Activated CD4-positive, alpha-beta T cell treated with anti-CD3 and anti-CD28 coated beads, Interleukin-2, Interleukin-4, amounts not matched to agents 100 ng/mL and 50 ng/mL, durations not matched to agents 16 hours and 8 hours (primary cell): ENCODE results near the gene HIF3A.
"Not testable (repeated sequence)": the region's sequence is repeated elsewhere in the genome, so short reads cannot be mapped to it uniquely, and the experiment has no call there.

Experiments
- DNase-seq: peaks from one replicate; pipeline ENCODE4 v3.0.0-alpha.2; 2020; ENCODE audit warnings: low spot score

HIF3A gene

DNA sequence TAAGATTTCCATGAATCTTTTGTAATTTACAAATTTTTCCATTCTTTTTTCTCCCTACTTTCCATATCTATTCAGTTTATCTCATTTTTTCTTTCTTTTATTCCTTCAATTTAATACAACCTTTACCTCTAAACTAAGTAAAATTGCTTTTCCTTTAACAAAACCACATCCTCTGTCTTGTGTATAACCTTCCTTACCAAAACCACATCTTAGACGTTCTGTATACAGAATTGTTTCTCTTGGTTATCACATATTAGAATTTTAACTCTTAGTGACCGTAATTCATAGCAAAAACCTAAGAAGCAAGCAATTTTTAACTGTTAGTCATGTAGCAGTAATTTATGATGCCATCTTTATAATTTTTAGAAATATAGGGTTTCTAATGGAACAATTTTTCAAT is 65.1 kb downstream of the HIF3A start:
- no peak for DNase-seq

DNA sequence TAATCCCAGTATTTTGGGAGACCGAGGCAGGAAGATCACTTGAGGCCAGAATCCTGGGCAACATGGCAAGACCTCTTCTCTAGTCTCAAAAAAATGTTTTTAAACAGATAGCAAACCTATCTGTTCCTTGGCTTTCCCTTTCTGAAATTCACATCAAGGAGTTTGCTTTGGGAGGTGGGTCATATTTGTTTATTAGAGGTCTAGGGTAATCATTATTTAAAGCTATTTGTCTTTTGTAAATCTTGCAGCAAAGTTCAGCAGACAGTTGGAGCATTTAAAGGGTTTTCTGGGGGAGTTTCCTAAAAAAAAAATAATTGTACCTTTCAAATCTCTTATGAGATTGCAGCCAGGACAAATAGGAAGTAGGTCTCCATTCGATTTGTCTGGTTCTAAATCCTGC is 67.5 kb downstream of the HIF3A start:
- no peak for DNase-seq

DNA sequence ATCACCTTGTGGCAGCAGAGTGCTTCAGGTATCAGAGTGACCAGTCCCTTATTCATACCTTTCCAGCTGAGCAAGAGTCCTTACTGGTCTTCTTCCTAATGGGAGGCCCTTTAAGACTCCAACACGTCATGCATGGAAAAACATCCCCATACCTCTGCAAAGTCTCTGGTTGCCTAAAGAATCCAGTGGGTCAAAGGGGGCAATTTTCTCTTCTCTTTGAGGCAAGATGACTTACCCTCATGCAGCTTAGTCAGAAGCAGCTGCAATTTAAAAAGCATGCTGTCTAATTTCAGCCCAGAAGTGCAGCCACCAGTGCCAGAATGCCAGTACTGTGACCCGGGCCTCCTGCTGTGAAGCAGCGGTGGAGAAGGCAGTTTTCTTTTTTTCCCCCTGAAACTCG is 68.7 kb downstream of the HIF3A start:
- no peak for DNase-seq

DNA sequence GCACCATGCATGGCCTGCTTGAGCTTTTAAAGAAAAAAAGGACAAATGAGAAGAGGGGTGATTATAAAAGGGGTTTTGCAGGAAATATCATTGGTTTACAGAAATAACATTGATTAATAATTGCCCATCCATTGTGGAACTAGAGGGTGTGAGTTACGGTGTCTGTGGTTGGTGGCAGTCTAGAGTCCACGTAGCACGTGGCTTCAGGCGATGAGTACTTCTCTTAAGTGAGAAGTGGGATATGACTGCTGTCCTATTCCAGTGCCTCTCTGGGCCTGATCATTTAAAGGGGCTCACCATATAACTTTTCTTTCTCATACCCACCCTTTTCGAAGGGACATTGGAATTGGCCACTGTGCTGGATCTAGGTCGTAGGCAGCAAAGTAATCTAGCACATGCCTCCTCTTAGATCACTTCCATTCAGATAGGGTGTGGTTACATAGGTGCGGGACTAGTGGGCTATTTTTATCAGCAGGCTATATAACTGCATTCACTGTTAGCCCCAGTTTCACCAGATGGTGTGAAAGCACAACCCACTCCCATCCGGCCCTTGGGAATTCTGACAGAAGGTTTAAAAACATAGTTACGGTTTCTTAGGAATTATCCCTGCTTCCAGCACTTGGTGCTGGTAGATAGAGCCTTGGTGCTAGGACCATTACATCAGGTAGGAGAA is 69.9 kb downstream of the HIF3A start:
- DNase-seq: no peak

DNA sequence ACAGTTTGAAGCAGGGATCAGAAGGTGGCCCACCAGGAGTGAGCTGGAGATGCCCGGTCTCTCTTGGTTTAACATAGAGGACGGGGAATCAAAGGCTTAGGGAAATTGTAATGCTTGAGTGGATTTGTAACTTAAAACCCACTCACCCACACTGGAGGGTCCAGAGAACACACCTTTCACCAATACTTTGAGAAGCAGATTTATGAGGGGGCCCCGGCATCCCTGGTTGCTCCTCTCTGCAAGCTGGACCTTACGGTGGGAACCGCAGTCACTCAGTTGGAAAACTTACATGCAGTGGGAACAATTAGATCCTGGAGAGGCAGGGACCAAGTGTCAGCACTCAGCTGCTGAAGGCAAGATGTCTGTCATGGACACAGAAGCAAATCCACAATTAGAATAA is 70.6 kb downstream of the HIF3A start:
- DNase-seq: no peak

DNA sequence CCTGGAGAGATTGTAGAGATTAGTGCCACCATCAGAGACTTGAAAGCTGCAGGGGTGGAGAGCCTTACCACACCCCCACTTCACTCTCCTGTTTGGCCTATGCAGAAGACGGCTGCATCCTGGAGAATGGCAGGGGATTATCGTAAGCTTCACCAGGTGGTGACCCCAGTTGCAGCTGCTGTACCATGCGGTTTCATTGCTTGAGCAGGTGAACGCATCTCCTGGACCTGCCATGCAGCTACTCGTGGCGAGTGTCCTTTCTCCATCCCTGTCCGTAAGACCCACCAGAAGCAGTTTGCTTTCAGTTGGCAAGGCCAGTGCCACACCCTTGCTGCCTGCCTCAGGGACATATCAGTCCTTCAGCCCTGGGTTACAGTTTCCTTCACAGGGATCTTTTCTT is 71.3 kb downstream of the HIF3A start:
- DNase-seq: no peak

DNA sequence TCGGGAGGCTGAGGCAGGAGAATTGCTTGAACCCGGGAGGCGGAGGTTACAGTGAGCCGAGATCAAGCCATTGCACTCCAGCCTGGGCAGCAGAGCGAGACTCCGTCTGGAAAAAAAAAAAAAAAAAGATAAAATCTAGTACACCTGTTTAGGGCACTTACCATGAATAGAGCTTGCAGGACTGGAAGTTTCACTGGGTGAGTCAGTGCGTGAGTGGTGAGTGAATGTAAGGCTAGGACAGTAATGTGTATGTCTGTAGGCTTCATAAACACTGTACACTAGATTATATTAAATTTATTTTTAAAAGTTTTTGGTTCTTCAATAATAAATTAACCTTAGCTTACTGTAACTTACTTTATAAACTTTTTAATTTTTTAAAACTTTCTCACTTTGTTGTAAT is 73.0 kb downstream of the HIF3A start:
- no peak for DNase-seq

DNA sequence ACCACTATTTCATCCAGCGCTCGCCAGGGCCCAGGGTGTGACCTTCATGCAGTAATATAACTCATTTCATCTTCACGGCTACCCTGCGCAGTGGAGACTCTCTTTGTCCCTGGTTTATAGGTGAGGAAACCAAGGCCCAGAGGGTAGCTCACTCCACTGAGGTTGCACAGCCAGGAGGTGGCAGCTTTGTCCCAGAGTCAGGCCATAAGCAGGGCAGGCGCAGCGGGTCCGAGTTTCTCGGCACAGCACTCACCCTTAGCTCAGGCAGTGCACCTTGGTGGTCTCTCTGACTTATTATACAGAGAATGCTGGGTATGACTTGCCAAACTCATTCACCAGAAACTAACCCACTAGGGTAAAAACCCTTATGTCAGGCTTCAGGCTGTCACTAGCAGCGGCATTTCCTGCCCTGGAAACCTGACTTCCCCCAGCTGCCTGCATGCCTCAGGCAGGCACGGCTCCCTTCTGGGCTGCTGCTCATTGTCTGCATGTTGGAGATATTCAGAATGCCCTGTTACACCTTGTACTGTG is 74.6 kb downstream of the HIF3A start:
- DNase-seq: peak; percentile 31

- no peak for DNase-seq
Measured at GRCh38 chr19:46372901-46373490, 76.2 kb downstream of the HIF3A start.

DNA sequence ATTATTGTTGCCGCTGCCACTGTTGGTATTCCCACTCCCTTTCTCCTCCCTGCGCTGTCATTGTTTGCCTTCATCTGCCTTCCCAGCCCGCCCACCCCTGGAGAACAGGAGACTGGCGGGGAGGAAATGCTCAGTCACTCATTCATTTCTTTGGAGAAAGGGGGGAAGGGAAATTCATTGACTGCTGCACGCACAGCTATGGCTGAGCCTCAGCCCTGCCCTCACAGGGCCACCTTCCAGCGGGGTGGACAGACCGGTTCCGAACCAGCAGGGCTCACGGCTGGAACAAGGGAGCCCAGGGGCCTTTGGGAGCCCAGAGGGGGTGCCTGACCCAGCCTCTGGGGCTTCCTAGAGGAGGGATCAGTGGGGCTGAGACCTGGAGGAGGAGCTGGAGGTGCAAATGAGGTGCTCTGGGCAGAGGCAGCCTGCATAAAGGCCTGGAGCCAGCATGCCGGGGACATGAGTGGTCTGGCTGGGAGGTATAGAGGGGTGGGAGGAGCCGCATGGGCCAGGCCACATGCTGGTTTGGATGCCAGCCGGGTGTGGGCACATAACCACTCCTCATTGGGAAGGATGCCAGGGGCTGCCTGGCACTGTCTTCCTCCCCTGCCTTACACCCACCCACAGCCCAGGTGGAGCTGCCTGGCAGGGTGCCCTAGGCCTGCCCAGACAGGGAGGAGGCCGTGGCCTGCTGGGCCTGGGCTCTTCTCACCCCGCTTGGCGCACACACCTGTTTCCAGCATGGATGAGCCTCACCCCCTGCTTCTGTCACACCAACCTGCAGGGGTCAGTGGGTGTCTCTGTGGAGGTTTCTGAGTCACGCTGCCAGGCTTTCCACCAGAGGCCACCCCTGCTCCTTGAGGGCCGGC is 76.9 kb downstream of the HIF3A start:
- DNase-seq: no peak

- DNase-seq: no peak
Measured at GRCh38 chr19:46374536-46375475, 78.0 kb downstream of the HIF3A start.

- not testable (repeated sequence) for DNase-seq
Measured at GRCh38 chr19:46375476-46376067, 78.7 kb downstream of the HIF3A start.

GRCh38 chr19:46376241-46377153 is 79.7 kb downstream of the HIF3A start:
- no peak for DNase-seq

DNA sequence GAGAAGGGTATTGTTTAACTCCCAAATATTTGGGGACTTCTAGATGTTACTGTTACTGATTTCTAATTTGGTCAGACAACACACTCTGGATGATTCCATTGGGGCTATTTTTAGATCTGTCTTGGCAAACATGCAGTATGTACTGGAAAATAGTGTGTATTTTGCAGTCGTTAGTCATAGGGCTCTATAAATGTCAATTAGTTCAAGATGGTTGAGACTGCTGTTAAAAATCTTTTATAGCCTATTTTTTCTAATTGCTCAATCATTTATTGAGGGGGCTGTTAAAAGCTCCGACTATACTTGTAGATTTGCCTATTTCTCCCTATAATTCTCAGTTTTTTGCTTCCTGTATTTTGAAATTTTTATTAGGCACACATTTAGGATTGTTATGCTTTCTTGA is 81.4 kb downstream of the HIF3A start:
- no peak for DNase-seq

DNA sequence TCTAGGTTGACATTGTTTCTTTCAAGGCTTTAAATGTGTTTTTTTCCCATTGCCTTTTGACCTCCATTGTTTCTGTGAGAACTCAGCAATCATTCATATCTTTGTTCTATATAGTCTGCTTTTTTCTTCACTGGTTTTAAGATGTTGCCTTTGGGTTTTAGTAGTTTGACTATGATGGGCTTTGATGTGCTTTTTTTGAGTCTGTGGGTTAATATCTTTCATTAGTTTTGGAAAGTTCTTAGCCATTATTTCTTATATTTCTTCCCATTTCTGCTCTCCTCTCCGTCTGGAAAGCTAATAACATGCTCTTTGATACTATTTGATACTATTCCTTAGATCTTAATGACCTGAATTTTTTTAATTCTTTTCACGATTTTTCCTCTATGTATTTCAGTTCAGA is 83.8 kb downstream of the HIF3A start:
- DNase-seq: no peak

DNA sequence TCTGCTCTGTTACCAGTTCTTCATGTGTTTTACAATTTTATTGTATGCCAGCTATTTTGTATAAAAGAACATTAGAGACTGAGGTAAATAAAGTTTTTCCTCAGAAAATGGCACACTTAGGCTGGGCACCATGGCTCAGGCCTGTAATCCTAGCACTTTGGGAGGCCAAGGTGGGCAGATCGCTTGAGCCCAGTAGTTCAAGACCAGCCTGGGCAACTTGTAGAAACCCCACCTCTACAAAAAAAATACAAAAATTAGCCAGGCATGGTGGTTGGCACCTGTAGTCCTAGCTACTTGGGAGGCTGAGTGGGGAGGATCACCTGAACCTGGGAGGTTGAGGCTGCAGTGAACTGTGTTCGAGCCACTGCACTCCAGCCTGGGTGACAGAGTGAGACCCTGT is 84.5 kb downstream of the HIF3A start:
- no peak for DNase-seq

- DNase-seq: no peak
Measured at GRCh38 chr19:46381756-46382345, 85.0 kb downstream of the HIF3A start.

DNA sequence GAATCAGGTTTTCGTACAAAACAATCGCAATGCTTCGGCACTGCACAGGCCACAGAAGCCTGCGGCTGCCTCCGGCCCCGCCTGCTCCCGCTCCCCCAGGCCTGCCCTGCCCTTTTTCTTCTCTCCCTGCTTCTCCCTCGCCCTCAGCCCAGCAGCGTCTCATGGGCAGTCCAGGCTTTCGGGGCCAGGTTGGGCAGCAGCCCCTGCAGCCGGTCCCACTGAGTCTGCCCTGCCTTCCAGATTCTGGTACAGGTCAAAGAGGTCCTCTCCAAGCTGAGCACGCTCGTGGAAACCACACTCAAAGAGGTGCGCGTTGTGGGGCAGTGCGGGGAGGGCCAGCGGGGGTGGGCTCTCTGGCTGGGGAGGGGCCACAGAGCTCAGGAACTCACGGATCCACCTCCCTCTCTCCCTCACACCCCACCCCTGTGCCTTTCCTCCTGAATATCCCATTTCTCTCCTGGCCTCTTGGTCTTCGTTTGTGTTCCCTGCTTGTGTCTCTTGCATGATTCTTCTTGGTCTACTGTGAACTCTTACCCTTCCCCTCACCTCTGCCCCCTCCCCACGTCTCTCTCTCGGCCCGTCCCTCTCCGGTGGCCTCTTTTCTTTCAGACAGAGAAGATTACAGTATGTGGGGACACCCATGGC is 86.5 kb downstream of the HIF3A start:
- no peak for DNase-seq

- no peak for DNase-seq
Measured at GRCh38 chr19:46383846-46384245, 87.0 kb downstream of the HIF3A start.
